ENCODE data around the gene GOLM1. TPM values are rescaled to one million over a fixed set of nuclear protein-coding genes. Genes with fewer than 3 reads are reported as not detected.
A peak's percentile ranks its signal among the peaks of the same experiment; 100 is the strongest.

Gene GOLM1
- total RNA-seq, 1 experiment from 2014 or later, result 71.6 TPM

GRCh38 chr9:86069206-86069869 lies 30.0 kb downstream of the GOLM1 start:
- Histone ChIP-seq H3K56ac (ENCODE audit: insufficient read length, low read depth, low read length) (no peak overlapping the region), H3T11ph (ENCODE audit: low read length) (no peak overlapping the region), H3K23me2 (ENCODE audit: insufficient read length, low read depth, low read length, poor library complexity, severe bottlenecking) (no peaks in the 10 kb centered on the region), H3K27me3 (ENCODE audit: insufficient read depth, low read length) (no peaks in the 10 kb centered on the region), H2BK12ac (ENCODE audit: insufficient read length, low read depth, low read length) (no peak overlapping the region), H2BK15ac (ENCODE audit: low read depth, low read length) (no peak overlapping the region), H2BK5ac (ENCODE audit: insufficient read length, low read length) (no peak overlapping the region), H3K4me1 (ENCODE audit: insufficient read depth, low read length) (peaks cover 3% of the 10 kb centered on the region), H4K20me1 (ENCODE audit: control insufficient read depth, insufficient read depth, insufficient read length) (no peaks in the 10 kb centered on the region), H4K91ac (ENCODE audit: insufficient read length, low read depth, low read length) (no peak overlapping the region), H4K5ac (ENCODE audit: insufficient read length, low read depth, low read length) (no peak overlapping the region), H3K4ac (ENCODE audit: low read depth, low read length) (no peak overlapping the region), H3K14ac (ENCODE audit: insufficient read depth, low read length) (no peak overlapping the region), H2BK20ac (ENCODE audit: low read depth, low read length, poor library complexity, severe bottlenecking) (no peak overlapping the region), H2AFZ (ENCODE audit: low read length) (no peak overlapping the region), H3K27ac (ENCODE audit: insufficient read length, low read depth, low read length) (no peak overlapping the region), H3K23ac (ENCODE audit: insufficient read length, low read depth, low read length) (no peak overlapping the region), H3K9me3 (ENCODE audit: control insufficient read depth, low read depth, low read length) (no peaks in the 10 kb centered on the region), H3K4me2 (ENCODE audit: insufficient read depth, insufficient read length, low read length) (no peak overlapping the region), H3K9ac (ENCODE audit: extremely low read depth, insufficient read length, low read length) (no peak overlapping the region), H3K79me2 (ENCODE audit: insufficient read depth, low read length) (no peaks in the 10 kb centered on the region), H4K8ac (replicated peaks; ENCODE audit: insufficient read length, low read depth, low read length) (no peak overlapping the region), H2AK5ac (ENCODE audit: insufficient read length, low read length) (no peak overlapping the region), H3K79me1 (ENCODE audit: insufficient read depth, low read depth, low read length, poor library complexity, severe bottlenecking) (no peaks in the 10 kb centered on the region), H2BK120ac (ENCODE audit: low read depth, low read length, poor library complexity, severe bottlenecking) (no peak overlapping the region), H3K18ac (ENCODE audit: insufficient read length, low read depth, low read length) (no peak overlapping the region)
- no CpG with 5 or more reads among the region's 7 CpGs for WGBS (ENCODE audit: extremely low coverage, insufficient read length, low lambda C conversion rate)
- Mint-ChIP-seq H3K27me3 (ENCODE audit: low read depth) (no peaks in the 10 kb centered on the region), H3K36me3 (ENCODE audit: insufficient read depth in 1 of 3, low read depth in 3 of 3) (peaks cover 1 to 4% (median 2%) of the 10 kb centered on the region in 3 experiments; a peak in 5 of 7 replicates), H3K9me3 (no peaks in the 10 kb centered on the region), H3K4me1 (peaks cover 21 to 27% of the 10 kb centered on the region in 2 experiments), H3K4me3 (no peak overlapping the region), H3K27ac (peak overlapping the region in 1 of 3 experiments; percentile 60; a peak in 1 of 7 replicates)
- DNase-seq, result no peak
- TF ChIP-seq, protein P1, sequence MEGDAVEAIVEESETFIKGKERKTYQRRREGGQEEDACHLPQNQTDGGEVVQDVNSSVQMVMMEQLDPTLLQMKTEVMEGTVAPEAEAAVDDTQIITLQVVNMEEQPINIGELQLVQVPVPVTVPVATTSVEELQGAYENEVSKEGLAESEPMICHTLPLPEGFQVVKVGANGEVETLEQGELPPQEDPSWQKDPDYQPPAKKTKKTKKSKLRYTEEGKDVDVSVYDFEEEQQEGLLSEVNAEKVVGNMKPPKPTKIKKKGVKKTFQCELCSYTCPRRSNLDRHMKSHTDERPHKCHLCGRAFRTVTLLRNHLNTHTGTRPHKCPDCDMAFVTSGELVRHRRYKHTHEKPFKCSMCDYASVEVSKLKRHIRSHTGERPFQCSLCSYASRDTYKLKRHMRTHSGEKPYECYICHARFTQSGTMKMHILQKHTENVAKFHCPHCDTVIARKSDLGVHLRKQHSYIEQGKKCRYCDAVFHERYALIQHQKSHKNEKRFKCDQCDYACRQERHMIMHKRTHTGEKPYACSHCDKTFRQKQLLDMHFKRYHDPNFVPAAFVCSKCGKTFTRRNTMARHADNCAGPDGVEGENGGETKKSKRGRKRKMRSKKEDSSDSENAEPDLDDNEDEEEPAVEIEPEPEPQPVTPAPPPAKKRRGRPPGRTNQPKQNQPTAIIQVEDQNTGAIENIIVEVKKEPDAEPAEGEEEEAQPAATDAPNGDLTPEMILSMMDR (conservative IDR thresholded peaks at IDR 0.05), result no peak

Data from H9 (cell line).